DMS79 (cell line): ENCODE data around the gene ERC1.
A peak's percentile ranks its signal among the peaks of the same experiment; 100 is the strongest.

Experiments used
- DNase-seq: peaks from one replicate; lab custom pipeline; 2025; lab: John Stamatoyannopoulos, UW

The ERC1 gene

DNA sequence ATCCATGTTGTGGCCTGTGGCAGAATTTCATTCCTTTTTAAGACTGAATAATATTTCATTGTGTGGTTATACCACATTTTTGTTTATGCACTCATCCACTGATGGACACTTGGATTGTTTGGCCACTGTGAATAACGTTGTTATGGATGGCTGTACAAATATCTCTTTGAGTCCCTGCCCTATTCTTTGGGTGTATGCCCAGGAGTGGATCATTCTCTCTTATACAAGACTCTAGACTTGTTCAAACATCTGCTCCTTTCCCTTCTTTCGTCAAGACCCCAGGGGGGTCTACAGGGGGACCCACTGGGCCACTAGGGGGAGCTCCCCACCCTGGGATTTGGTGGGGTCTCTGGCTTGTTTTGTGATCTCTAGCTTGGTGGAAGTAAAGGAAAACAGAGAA, 526.0 kb downstream of the ERC1 start:
- no peak for DNase-seq

DNA sequence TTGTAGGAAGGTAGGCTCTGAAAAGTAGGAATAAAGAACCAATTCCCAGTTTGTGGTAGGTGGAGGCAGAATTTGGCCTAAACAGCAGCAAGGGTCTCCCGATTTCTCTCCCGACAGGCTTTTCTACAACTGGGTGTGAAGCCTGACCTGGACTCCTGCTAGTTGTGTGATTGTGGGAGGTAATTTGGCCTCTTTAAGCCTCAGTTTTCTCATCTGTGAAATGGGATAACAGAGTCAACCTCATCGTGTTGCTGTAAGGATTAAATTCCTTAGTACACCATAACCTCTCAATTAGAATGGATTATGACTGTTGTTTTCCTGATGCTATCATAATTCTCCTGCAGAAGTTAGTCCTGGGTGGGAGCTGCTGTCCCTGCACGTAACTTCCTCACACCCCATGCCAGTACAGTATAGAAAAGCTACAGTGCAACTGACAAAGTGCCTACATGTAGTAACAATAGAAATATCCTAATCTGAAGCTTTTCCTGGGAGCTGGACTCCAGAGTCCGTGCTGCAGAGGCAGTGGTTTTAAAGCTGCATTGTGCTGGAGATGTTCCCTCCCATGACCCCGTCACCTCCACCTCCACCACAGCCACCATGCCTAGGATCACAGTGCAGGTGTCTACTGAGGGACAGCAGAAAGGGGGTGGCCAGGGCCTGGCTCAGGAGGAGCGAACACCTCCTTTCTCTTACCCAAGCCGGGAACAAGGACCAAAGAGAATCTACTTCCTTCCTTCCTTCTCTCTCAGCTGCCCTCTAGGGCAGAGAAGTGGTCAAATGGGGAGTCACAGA, 526.9 kb downstream of the ERC1 start:
- DNase-seq = no peak

DNA sequence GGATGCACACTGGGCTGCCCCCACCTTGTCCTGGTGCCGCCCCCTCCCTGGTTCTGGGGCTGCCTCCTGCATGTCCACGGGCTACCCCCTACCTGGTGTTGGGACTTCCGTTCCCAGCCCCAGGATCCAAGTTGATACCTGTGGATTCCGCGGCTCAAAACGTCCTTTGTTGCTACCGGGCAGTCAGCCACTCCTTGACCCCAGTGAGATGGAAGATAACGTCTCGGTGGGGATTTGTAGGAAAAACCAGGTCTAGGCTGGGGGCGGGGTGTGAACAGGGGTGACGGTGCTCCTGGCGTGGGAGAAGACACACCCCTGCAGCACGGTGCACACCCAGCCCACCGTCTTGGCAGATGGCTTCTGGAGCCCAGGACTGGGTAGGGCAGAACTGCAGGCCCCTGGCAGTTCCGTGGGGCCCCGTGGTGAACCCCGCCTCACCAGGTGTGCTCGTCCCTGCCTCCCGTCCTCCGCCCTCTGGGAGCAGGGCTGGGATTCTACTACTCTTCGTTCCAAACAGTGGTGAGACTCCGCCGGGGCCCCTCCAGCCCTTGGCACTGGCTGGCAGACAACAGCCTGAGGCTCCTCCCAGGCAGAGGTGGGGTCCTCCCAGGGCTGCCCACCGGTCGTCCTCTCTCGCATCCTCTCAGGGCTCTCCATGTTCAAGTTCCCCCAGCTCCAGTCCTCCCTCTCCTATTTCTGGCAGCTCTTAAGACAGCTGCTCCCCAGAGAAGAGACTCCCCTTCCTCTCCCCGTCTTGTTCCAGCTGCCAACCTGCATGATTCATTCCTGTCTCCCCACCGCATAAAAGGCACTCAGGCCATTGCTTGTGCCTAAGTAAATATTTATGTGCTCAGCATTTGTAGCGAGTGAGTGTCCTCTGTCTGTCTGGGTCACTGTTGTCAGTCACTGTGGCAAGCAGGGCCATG, 527.8 kb downstream of the ERC1 start:
- peak; percentile 85 for DNase-seq

DNA sequence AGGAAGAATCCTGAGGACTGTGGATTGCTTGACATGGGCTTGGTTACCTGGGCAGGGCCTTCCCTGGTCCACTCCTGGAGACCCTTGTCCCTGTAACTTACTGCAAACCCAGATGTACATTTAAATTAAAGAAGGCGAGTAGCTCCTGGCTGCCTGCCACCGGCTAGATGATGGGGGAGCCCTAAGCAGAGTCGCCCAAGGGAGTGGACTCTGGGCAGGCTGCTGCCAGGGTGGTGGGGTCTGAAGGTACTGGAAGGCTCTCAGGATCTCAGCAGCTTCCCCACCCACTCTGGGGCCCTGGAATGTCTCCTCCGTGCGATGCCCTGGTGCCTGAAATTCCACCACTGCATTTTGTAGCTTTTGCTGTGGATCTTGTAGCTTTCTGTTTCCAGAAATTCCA, 528.6 kb downstream of the ERC1 start:
- DNase-seq = no peak

DNA sequence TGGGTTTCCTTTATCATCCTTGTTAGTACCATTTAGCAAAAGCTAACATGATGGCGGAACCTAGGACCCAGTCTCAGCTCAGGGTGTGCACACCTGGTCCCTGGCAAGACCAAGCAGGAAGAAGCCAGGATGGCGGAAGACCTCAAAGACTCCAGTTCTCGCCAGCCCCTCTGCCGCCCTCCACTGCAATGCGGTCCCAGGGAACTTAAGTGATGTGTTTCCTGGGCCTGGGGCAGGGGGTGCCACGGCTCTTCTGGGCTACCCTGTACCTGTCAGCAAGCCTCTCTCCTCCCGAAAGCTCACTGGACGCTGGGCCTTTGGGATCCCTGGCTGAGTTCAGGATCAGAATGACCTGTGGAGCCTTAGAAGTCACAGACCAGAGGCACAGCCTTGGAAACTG, 532.0 kb downstream of the ERC1 start:
- no peak for DNase-seq

DNA sequence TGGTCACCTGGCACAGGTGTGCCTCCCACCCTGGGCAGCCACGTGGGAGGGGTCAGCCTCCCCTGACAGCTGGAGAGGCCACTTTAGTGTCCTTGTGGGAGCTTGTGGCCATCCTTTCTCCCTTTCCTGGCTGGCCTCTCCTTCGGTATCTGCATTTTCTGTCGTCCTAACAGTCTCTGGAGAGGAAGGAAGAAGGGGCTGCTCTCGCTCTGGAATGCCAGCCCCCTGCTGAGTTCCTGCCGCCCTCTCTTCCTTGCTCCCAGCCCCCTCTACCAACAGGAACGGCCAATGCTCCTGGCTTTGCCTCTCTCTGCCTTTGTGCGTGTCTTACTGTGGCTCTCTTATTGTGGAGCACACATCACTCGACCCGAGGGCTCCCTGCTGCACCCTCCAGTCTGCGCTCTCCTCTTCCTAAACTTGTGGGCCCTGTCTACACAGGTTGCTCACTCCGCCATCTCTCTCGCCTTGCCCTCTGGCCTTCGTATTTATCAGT, 532.6 kb downstream of the ERC1 start:
- DNase-seq = no peak

DNA sequence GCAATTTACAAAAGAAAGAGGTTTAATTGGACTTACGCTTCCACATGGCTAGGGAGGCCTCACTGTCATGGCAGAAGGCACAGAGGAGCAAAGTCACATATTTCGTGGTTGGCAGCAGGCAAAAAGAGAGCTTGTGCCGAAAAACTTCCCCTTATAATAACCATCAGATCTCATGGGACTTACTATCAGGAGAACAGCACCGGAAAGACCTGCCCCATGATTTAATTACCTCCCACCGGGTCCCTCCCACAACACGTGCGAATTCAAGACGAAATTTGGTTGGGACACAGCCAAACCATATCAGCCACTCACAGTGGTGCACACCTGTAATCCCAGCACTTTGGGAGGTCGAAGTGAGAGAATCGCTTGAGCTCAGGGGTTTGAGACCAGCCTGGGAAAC, 534.8 kb downstream of the ERC1 start:
- no peak for DNase-seq

DNA sequence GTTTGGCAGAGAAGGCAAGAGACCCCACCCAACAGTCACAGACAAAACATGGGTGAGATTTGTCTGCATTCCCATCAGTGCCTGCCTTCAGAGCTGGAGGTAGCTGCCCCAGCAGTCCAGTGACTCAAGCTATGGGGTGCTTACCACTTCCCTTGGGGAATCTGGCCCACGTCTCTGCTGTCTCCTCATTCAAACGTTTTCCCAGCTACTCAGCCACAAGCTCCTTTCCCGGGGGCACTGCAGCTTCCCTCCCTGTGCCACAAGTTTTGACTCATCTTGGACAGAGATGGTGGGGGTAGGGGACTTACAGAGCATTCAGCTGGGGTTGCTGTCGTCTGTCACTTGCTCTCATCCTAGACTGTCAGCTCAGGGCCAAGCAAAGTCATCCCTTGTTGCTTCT, 536.8 kb downstream of the ERC1 start:
- DNase-seq = no peak

DNA sequence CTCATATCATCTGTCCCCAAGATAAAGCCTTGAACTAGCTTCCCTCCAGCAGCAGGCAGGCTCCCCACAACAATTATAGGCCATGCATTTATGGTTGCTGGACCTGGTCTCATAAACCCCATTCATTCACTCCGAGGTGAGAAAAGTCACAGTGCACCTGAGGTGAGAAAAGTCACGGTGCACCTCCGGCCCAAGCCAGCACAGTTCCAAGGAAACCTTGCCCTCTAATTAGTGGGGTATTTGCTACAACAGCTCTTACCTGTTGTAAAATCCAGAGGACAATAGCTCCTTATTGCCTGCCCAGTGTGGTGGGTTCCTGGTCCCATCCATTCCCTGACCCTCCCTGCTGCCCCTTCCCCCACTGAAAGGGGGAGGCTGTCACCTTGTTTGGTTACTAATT, 537.8 kb downstream of the ERC1 start:
- no peak for DNase-seq

DNA sequence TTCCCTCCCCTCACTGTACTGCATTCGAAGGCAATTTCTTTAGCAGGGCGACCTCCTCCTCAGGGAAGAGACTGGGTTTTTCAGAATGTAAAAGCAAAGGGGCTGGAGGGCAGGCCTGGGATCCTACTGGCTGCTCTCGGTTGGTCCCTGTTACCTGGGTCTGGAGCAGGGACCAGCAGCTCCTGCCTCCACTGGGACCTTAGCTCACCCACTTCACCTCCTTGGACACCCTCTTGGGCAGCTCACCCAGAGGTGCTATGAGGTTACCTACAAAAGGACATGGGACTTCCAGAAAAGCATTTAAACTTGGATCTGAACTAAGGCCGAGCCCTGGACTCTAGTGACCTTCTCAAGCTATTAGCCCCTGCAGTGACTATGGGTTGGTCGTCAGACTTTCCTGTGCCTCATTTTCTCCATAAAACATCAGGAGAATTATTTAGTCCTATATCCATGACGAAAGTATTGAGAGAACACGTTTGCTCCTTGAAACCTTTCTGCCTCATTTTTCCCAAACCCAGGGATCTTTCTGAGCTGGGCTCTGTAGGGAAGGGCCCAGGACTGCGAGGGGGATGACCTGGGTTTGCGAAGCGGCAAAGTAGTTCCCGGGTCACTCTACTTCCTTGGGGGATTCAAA, 538.3 kb downstream of the ERC1 start:
- DNase-seq = no peak

DNA sequence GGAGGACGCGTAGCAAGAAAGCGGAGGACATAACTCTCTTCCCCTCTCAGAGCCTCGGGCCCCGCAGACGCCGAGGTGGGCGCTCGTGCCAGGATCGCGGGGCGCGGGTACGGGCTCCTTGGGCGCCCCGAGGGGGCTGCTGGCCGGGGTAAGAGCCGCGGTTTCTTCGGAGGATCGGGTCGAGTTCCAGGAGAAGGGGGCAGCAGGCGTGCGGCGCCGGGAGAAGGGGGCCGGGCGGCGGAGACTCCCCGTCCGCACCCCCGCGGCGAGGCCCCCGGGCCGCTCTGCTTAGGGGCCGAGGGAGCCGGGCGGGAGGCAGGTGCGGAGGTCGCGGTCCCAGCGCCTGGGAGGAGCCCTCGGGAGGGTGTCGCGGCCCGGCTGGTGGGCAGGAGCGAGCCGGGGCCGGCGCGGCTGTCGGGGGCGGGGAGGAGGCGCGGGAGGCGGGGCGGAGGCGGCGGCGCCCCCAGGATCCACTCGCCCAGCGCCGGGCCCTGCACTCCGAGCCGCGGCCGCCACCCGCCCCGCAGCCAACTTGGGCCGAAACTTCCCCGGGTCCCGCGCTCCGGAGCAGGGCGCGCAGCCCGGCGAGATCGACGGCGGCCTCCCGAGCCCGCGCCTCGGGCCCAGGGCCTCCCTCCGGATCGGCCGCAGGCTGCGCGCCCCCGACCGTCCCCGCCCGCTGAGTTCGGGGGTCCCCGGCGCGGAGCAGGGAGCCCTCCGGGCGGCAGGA, 539.0 kb downstream of the ERC1 start:
- no peak for DNase-seq

DNA sequence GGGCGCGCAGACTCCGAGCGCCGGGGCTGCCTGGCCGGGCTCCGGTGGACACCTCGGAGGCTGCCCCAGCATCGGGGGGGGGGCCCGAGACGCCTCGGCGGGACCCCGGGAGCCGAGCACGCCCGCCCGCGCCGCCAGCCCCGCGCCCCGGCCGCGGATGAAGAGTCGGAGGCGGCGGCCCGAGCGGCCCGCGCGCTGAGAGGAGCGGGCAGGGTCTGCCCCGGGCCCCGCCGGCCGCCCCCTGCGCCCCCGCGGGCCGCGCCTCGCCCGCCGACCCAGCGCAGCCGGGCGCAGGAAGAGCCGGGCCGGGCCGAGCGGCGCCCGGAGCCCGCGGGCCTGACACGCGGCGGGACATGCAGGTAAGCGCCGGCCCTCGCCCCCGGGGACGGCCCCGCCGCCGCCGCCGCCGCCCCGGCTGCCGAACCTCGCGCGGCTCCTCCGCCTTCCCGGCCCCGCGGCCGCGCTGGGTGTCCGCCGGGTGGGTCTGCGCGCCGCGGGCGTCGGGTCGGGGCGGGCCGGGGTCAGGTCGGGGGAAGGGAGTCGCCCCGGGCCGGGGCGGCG, 539.6 kb downstream of the ERC1 start:
- DNase-seq = no peak

DNA sequence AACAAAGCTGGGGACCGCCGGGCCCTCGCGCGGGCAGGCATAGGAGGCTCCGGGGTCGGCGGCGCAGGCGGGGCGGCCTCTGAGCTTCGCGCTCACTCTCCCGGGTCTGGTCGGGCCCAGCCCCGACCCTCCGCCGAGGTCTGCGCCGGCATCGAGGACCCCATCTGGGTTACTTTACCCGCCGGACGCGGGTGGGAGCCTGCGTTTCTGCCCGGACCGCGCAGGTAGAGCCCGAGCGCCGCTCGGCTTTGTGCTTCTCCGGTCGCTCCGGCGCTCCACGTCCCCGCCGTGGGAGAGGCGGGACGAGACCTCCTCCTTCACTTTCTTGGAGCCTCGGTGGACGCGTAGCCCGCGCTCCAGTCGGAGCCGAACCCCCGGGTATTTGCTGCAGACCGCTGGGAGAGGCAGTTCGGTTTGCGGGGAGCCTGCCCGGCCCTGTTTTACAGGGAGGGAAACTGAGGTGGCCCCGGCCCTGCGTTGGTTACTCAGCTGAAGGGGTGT, 540.2 kb downstream of the ERC1 start:
- no peak for DNase-seq

DNA sequence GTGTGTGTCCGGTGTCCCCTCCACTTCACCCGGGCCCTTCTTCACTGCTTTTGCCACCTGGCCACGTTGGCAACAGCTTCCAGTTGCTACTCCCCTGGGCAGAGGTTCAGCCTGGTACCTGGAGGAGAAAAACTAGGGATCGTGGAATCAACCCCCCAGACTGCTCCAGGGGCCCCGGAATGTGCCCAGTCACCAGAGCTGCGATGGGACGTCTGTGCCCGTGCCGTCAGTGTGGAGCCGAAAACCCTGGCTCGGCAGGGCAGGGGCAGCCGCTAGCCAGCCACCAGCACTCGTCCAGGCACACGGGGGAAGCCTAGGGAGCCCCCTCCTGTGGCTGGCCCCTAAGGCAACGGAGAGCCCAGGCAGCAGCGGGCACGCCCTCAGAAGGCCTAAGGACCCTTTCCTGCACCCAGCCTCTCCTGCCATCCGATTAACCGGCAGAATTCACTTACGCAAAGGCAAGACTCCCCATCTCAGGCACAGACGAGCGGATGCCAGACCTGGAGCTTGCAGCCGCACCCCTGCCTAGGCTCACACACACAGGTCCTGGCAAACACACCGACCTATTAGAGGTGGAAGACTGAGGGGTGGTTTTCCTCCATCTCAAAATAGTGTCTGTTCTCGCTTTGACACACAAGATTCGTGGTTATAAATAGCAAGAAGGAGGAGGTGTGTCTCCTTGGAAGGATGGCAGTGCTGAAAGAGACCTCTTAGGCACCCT, 540.8 kb downstream of the ERC1 start:
- no peak for DNase-seq

DNA sequence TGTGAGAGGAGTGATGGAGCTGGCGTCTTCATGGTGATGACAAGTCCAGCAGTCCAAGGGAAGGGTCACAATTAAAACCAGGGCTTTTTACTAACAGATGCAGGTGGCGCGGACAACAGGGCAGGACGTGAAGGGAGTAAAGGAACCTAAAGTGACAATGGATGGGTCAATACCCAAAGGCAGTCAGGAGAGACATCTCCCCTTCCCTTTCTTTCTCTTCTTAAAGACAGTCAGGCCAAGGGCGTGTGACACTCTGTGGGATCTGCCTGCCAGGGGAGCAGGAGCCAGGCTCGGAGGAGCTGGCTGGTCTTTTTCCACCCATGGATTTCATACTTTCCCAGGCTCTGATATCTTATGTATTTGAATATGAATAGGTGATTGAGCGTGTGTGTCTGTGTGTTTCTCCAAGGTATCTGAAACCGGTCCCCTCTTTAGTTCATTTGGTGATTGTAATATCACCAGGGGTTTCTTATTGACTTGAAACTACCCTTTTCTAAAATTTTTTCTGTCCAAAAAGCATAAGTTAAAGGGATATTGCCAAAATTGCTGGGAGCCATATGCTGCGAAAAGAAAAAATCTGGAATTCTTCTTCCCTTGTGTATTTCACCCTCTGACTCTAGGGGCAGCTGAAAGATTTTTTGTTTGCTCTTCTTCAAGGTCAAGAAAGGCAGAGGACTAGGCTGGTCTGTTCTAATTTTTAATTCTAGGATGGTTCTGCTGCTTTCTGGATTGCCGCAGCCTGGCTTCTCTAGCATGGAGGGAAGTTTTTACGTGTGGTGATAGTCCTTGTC, 541.5 kb downstream of the ERC1 start:
- no peak for DNase-seq

DNA sequence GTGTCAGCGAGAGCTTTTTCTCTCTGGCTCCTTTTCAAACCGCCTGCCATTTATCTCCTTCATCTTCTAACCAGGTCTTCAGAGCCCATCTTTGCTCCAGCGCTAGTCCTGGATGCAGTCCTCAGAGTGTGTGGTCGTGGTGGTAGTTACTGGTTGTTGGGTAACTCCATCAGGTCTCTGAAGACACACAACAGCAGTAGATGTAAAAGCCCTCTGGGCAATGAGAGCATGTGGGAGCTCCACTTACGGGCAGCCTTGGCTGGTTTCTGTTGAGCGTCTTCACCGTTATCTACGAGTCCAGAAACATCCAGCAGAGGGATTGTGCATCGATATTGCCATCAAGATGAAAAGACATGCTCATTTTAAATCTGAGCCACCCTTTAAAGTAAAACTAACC, 542.2 kb downstream of the ERC1 start:
- no peak for DNase-seq

DNA sequence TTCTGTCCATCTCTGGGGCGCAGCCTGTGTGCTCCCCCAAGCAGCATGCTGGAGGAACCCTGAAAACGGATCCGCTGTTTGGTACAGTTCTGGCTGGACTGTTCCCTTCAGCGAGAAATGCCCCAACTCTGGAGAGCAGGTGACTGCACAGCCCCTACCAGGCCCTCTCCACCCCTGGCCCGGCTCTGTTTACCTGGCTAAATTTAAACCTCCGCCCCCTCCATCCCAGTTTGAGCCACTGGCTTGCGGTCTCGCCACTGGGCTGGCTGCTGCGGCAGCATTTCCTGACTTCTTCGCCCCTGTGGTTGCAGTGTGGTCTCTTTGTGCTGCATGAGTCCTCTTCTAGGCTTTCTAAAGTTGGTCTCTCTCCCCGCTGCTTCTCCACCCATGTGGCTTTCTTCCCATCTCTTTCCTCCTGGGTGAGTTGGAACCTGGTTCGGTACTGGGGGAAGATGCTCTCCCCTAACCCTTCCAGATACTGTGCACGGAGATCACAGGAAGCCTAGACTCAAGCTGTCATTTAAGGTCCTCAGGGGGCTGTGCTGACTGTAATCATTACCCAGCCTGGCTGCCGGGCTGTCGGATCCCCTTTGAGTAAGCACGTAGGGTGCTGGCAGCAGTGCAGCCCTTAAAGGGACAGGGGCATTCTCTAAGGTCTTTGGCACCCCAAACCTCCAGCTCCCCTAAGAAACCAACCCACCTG, 542.7 kb downstream of the ERC1 start:
- no peak for DNase-seq

DNA sequence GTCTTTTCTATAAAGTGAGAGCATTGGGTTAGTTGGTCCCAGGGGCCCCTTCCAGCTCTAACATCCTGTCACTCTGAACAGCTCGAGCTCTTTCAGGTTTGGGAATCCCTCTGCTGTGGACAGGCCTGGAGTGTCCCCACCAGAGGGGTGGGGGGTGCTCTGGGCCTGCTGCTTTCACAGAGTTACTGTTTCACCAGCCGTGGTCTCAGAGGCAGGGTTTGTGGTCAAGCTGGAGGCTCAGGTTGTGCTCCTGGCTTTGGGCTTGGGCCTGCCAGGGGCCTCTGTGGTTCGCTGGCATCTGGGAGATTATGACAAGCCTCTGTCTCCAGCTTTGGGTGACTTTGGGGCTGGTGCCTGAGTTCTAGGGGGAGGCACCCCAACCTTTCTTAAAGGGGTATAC, 543.7 kb downstream of the ERC1 start:
- no peak for DNase-seq

DNA sequence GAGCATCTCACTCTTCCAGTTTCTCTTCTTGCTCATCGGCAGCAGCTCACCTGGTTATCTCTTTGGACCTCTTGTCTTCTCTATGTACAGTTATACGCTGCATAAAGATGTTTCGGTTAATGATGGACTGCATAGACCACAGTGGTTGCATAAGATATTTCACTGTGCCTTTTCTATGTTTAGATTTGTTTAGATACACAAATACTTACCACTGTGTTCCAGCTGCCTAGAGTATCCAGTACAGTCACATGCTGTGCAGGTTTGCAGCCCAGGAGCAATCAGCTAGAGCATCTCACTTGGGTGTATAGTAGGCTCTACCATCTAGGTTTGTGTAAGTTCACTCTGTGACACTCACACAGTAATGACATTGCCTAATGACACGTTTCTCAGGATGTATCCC, 545.8 kb downstream of the ERC1 start:
- no peak for DNase-seq
